ENCODE results near the gene CTSC. TPM values are rescaled to one million over a fixed set of nuclear protein-coding genes. Genes with fewer than 3 reads are reported as not detected.

The CTSC gene
- total RNA-seq = 84.7 TPM

DNA sequence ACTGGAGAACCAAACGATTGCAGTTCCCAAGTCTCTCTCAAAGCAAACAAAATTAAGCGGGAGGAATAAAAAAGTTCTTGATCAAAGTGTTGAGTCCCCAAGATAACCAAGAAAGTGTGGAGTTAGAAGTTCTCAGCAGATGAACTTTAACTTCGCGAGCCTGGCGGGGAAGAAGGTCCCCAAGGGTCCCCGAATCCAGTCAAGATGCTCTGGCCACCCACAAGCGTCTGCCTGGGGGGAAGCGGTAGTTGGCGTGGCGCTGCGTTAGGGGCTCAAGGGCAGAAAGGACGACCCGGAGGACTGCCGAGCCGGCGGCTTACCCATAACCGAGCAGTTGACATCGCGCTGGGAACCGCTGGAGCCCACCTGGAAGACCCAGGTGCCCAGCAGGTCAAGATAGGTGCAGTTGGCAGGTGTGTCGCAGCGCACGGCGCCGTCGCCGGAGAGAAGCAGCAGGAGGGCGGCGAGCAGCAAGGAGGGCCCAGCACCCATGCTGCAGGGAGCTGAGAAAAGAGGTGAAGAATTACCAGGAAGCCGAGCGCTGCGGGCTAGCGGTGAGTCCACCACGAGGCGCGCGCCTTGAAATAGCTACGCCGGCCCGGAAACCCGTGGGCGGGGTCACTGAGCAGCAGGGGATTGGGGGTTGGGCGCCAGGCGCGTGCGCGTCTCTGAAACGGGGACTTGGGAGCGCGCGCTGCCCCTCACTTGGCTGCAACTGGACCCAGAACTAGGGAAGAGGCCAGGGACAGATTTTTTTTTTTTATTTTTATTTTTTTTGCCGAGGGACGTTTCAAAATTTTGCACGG is at the start of gene CTSC:
Gene CTSC, minus strand, starts transcription at position 556 of the 806 bp plus-strand sequence. Its CDS starts 64 bp downstream, at position 492.
- no peak for TF ChIP-seq CTCF (IDR thresholded peaks at IDR 0.05)
- peak; percentile 85 to 95 for TF ChIP-seq POLR2AphosphoS5 (IDR thresholded peaks at IDR 0.05; ENCODE audit: insufficient read depth in 1 of 2, low read depth in 1 of 2)
- peak in 1 of 2 donors; percentile 76 for TF ChIP-seq POLR2A (IDR thresholded peaks at IDR 0.05)
- intact Hi-C loops (cut with DNase I) = no loop called here

DNA sequence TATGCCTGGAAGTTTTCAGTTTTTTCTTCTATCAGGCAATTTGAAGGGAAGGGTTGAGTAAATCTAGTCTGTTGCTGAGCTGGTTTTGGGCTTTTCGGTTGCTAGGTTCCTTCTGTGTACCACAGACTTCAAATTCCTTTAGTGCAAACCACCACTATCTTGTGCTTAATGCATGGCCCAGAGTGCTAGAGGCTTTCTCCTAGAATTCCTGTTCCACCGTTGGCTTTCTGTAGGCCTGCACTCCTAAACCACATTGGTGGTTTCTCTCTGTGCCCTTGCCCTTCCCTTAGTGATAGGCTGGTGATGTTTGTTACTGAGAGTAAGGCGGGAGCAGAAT is 47.1 kb upstream of the CTSC start:
- no peaks in the 10 kb centered on the region for H3K36me3 ChIP-seq
- TF ChIP-seq CTCF (IDR thresholded peaks at IDR 0.05) (no peak), POLR2AphosphoS5 (IDR thresholded peaks at IDR 0.05; ENCODE audit: insufficient read depth in 1 of 2, low read depth in 1 of 2) (no peak), POLR2A (IDR thresholded peaks at IDR 0.05) (no peak)
- intact Hi-C loops (cut with DNase I) = no loop called here
- no peaks in the 10 kb centered on the region for H3K27me3 ChIP-seq
- H3K9me3 ChIP-seq = no peaks in the 10 kb centered on the region
- H3K4me1 ChIP-seq = no peaks in the 10 kb centered on the region
- DNase-seq (ENCODE audit: extremely low spot score in 2 of 2) = no peak
- H3K27ac ChIP-seq = no peak overlapping the region
- no peak overlapping the region for H3K4me3 ChIP-seq

More for the DNA sequence above, at the start of gene CTSC:
- no peaks in the 10 kb centered on the region for H3K36me3 ChIP-seq
- no peaks in the 10 kb centered on the region for H3K9me3 ChIP-seq
- H3K27ac ChIP-seq = peak within 1 kb of the TSS; percentile 84
- no peaks in the 10 kb centered on the region for H3K27me3 ChIP-seq
- peak within 1 kb of the TSS; percentile 84 to 91 for H3K4me3 ChIP-seq
- DNase-seq (ENCODE audit: extremely low spot score in 2 of 2) = peak in 1 of 2 donors; percentile 94
- peaks cover 16% of the 10 kb centered on the region for H3K4me1 ChIP-seq

GRCh38 chr11:88384004-88384668 is 46.6 kb upstream of the CTSC start:
- Histone ChIP-seq H3K27me3 (no peaks in the 10 kb centered on the region), H3K9me3 (no peaks in the 10 kb centered on the region), H3K4me3 (no peak overlapping the region), H3K27ac (no peak overlapping the region), H3K36me3 (no peaks in the 10 kb centered on the region), H3K4me1 (no peaks in the 10 kb centered on the region)
- no peak for DNase-seq (ENCODE audit: extremely low spot score in 2 of 2)
- intact Hi-C loops (cut with DNase I) = no loop called here
- no peak for TF ChIP-seq POLR2AphosphoS5 (IDR thresholded peaks at IDR 0.05; ENCODE audit: insufficient read depth in 1 of 2, low read depth in 1 of 2)
- TF ChIP-seq POLR2A (IDR thresholded peaks at IDR 0.05) = no peak

DNA sequence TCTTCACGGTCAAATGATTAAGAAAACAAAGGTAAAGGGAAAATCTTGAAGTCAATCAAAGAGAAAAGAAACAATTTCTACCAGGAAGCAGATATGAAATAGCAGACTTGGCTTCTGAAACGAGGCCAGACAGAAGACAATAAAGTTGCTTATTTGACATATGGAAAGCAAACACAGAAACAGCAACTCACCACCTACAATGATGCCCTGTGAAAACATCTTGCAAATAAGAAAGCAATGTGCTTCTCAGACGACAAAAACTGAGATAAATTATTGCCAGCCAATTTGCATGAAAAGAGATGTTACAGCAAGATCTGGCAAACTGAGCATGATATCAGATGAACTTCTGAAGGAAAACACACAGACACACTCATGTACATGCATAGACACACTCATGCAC is 45.9 kb upstream of the CTSC start:
- H3K9me3 ChIP-seq = no peaks in the 10 kb centered on the region
- no peak for DNase-seq (ENCODE audit: extremely low spot score in 2 of 2)
- no peak overlapping the region for H3K27ac ChIP-seq
- no peaks in the 10 kb centered on the region for H3K36me3 ChIP-seq
- no peak overlapping the region for H3K4me3 ChIP-seq
- TF ChIP-seq POLR2A (IDR thresholded peaks at IDR 0.05) = no peak
- TF ChIP-seq CTCF (IDR thresholded peaks at IDR 0.05) = no peak
- no peak for TF ChIP-seq POLR2AphosphoS5 (IDR thresholded peaks at IDR 0.05; ENCODE audit: insufficient read depth in 1 of 2, low read depth in 1 of 2)
- H3K27me3 ChIP-seq = no peaks in the 10 kb centered on the region
- intact Hi-C loops (cut with DNase I) = no loop called here
- H3K4me1 ChIP-seq = no peaks in the 10 kb centered on the region

- no peaks in the 10 kb centered on the region for H3K27me3 ChIP-seq
- intact Hi-C loops (cut with DNase I) = no loop called here
Observed at GRCh38 chr11:88379130-88379529, 41.6 kb upstream of the CTSC start.

More at GRCh38 chr11:88379130-88379529, 41.6 kb upstream of the CTSC start:
- no peak for DNase-seq (ENCODE audit: extremely low spot score in 2 of 2)
- Histone ChIP-seq H3K4me3 (no peak overlapping the region), H3K27ac (no peak overlapping the region), H3K36me3 (no peaks in the 10 kb centered on the region), H3K9me3 (no peaks in the 10 kb centered on the region), H3K4me1 (no peaks in the 10 kb centered on the region)
- TF ChIP-seq POLR2AphosphoS5 (IDR thresholded peaks at IDR 0.05; ENCODE audit: insufficient read depth in 1 of 2, low read depth in 1 of 2) = no peak
- no peak for TF ChIP-seq CTCF (IDR thresholded peaks at IDR 0.05)
- TF ChIP-seq POLR2A (IDR thresholded peaks at IDR 0.05) = no peak
